ENCODE results near the gene CELSR2. TPM values are rescaled to one million over a fixed set of nuclear protein-coding genes. Genes with fewer than 3 reads are reported as not detected.

The CELSR2 gene
- total and polyA plus RNA-seq, 4 donors, result 0.38 to 4.2 (median 1.8) TPM

DNA sequence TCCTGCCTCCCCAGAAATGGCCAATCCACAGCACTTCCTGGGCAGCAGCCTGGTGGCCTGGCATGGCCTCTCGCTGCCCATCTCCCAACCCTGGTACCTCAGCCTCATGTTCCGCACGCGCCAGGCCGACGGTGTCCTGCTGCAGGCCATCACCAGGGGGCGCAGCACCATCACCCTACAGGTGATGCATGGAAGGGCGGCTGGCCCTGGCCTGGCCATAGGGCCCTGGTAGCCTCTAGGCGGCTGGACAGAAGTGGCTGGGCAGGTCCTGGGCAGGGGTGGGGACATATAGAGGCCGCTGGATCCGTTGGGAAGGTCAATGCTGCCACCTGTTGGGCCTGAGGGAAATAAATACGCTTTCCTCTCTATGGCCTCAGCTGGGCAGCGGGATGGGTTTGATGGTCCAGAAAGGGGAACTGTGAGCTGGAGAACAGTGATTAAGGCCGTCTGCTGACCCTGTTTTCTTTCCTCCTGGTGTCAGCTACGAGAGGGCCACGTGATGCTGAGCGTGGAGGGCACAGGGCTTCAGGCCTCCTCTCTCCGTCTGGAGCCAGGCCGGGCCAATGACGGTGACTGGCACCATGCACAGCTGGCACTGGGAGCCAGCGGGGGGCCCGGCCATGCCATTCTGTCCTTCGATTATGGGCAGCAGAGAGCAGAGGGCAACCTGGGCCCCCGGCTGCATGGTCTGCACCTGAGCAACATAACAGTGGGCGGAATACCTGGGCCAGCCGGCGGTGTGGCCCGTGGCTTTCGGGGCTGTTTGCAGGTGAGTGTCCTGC lies 14.4 kb downstream of the CELSR2 start:
- peak; percentile 86 for ATAC-seq (ENCODE audit: low FRiP score)
- no peaks in the 10 kb centered on the region for H3K4me1 ChIP-seq (ENCODE audit: control insufficient read depth in 1 of 2, insufficient read depth in 2 of 2, low read length in 2 of 2)
- H3K9me3 ChIP-seq (ENCODE audit: control insufficient read depth, low read length), result no peaks in the 10 kb centered on the region
- intact Hi-C loops (cut with DNase I), result loop anchor here in 1 of 2 donors (5.0 kb wide), 1 partner anchor 269 kb away; no protein-coding TSS in a partner anchor
- H3K36me3 ChIP-seq (ENCODE audit: control insufficient read depth in 1 of 2, insufficient read depth in 2 of 2, low read length in 1 of 2), result no peaks in the 10 kb centered on the region
- H3K27me3 ChIP-seq (ENCODE audit: control insufficient read depth in 1 of 2, insufficient read depth in 2 of 2, low read length in 1 of 2), result no peaks in the 10 kb centered on the region
- WGBS, 2 donors, result 57 to 61% methylated on average over 28 to 29 of the region's 29 CpGs
- DNase-seq, result peak; percentile 87 to 94
- no peak overlapping the region for H3K4me3 ChIP-seq (ENCODE audit: low read length in 2 of 2)
- H3K27ac ChIP-seq (ENCODE audit: low read depth in 1 of 2, low read length in 2 of 2), result no peak overlapping the region

DNA sequence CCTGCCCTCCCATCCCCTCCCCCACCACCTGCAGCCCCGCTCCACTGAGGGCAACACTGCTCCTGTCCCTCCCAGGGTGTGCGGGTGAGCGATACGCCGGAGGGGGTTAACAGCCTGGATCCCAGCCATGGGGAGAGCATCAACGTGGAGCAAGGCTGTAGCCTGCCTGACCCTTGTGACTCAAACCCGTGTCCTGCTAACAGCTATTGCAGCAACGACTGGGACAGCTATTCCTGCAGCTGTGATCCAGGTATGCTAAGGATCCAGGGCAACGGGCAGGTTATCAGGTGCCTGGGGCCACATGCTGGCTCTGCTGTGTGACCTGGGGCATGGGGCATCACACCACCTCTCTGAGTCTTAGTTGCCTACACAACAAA lies 15.0 kb downstream of the CELSR2 start:
- no peaks in the 10 kb centered on the region for H3K9me3 ChIP-seq (ENCODE audit: control insufficient read depth, low read length)
- H3K27me3 ChIP-seq (ENCODE audit: control insufficient read depth in 1 of 2, insufficient read depth in 2 of 2, low read length in 1 of 2), result no peaks in the 10 kb centered on the region
- intact Hi-C loops (cut with DNase I), result loop anchor here in 1 of 2 donors (5.0 kb wide), 1 partner anchor 268 kb away; no protein-coding TSS in a partner anchor
- no peak for ATAC-seq (ENCODE audit: low FRiP score)
- H3K36me3 ChIP-seq (ENCODE audit: control insufficient read depth in 1 of 2, insufficient read depth in 2 of 2, low read length in 1 of 2), result no peaks in the 10 kb centered on the region
- no peak overlapping the region for H3K4me3 ChIP-seq (ENCODE audit: low read length in 2 of 2)
- WGBS, 2 donors, result 75 to 79% methylated on average over 9 of the region's 9 CpGs
- H3K27ac ChIP-seq (ENCODE audit: low read depth in 1 of 2, low read length in 2 of 2), result no peak overlapping the region
- DNase-seq, result no peak
- H3K4me1 ChIP-seq (ENCODE audit: control insufficient read depth in 1 of 2, insufficient read depth in 2 of 2, low read length in 2 of 2), result no peaks in the 10 kb centered on the region

DNA sequence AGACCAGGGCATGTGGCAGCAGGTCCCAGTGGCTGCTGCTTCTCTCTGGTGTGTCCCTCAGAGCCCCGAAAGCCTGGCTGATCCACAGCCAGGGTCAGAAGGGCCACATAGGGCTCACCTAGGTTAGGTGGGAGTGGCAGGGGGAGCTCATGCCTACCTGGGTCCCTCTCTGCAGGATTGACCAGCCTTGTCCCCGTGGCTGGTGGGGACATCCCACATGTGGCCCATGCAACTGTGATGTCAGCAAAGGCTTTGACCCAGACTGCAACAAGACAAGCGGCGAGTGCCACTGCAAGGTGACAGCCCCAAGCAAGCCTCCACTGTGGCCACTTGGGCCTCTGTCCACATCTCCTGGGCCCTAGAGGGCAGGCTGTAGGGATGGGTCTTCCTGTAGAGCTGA lies 15.7 kb downstream of the CELSR2 start:
- DNase-seq, result no peak
- H3K27me3 ChIP-seq (ENCODE audit: control insufficient read depth in 1 of 2, insufficient read depth in 2 of 2, low read length in 1 of 2), result no peaks in the 10 kb centered on the region
- no peaks in the 10 kb centered on the region for H3K9me3 ChIP-seq (ENCODE audit: control insufficient read depth, low read length)
- 93 to 96% methylated on average over 4 of the region's 4 CpGs for WGBS, 2 donors
- ATAC-seq (ENCODE audit: low FRiP score), result no peak
- no peak overlapping the region for H3K4me3 ChIP-seq (ENCODE audit: low read length in 2 of 2)
- no peak overlapping the region for H3K27ac ChIP-seq (ENCODE audit: low read depth in 1 of 2, low read length in 2 of 2)
- no peaks in the 10 kb centered on the region for H3K36me3 ChIP-seq (ENCODE audit: control insufficient read depth in 1 of 2, insufficient read depth in 2 of 2, low read length in 1 of 2)
- intact Hi-C loops (cut with DNase I), result no loop called here
- no peaks in the 10 kb centered on the region for H3K4me1 ChIP-seq (ENCODE audit: control insufficient read depth in 1 of 2, insufficient read depth in 2 of 2, low read length in 2 of 2)

DNA sequence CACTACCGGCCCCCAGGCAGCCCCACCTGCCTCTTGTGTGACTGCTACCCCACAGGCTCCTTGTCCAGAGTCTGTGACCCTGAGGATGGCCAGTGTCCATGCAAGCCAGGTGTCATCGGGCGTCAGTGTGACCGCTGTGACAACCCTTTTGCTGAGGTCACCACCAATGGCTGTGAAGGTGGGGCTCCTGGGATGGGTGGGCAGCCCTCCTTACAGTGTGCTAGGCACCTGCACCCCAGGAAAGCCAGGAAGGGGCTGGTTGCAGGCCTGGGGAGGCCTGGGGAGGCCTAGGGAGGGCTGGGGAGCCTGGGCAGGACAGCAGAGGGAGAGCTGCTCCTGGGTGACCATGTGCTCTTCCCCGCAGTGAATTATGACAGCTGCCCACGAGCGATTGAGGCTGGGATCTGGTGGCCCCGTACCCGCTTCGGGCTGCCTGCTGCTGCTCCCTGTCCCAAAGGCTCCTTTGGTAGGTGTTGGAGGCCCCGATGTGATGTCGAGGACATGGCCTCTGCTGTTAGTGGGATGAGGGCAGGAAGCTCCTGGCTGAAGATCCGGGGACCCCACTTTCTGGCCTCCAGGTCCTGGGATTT lies 16.5 kb downstream of the CELSR2 start:
- H3K4me1 ChIP-seq (ENCODE audit: control insufficient read depth in 1 of 2, insufficient read depth in 2 of 2, low read length in 2 of 2), result no peaks in the 10 kb centered on the region
- no peak overlapping the region for H3K4me3 ChIP-seq (ENCODE audit: low read length in 2 of 2)
- DNase-seq, result peak in 1 of 2 donors; percentile 41
- no peaks in the 10 kb centered on the region for H3K36me3 ChIP-seq (ENCODE audit: control insufficient read depth in 1 of 2, insufficient read depth in 2 of 2, low read length in 1 of 2)
- H3K27me3 ChIP-seq (ENCODE audit: control insufficient read depth in 1 of 2, insufficient read depth in 2 of 2, low read length in 1 of 2), result no peaks in the 10 kb centered on the region
- 92 to 93% methylated on average over 13 of the region's 13 CpGs for WGBS, 2 donors
- ATAC-seq (ENCODE audit: low FRiP score), result no peak
- intact Hi-C loops (cut with DNase I), result no loop called here
- H3K9me3 ChIP-seq (ENCODE audit: control insufficient read depth, low read length), result no peaks in the 10 kb centered on the region
- no peak overlapping the region for H3K27ac ChIP-seq (ENCODE audit: low read depth in 1 of 2, low read length in 2 of 2)

DNA sequence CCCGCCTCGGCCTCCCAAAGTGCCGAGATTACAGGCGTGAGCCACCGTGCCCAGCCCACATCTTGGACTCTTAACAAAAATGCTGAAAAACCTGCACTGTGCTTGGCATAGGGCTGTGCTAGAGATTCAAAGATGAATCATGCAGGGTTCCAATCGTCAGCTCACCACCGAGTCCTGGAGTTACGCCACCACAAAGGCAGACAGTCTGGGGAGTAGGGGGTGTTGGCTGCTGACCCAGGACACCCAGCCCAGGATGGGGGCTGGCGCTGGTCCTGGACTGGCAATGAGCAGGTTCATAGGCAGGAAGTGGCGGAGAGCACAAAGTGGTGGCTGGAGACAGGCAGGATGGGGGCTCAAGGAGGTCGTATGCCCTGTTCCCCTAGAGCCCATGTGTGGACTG lies 17.6 kb downstream of the CELSR2 start:
- Histone ChIP-seq H3K4me3 (ENCODE audit: low read length in 2 of 2) (no peak overlapping the region), H3K9me3 (ENCODE audit: control insufficient read depth, low read length) (no peaks in the 10 kb centered on the region), H3K36me3 (ENCODE audit: control insufficient read depth in 1 of 2, insufficient read depth in 2 of 2, low read length in 1 of 2) (no peaks in the 10 kb centered on the region), H3K27ac (ENCODE audit: low read depth in 1 of 2, low read length in 2 of 2) (no peak overlapping the region), H3K27me3 (ENCODE audit: control insufficient read depth in 1 of 2, insufficient read depth in 2 of 2, low read length in 1 of 2) (no peaks in the 10 kb centered on the region), H3K4me1 (ENCODE audit: control insufficient read depth in 1 of 2, insufficient read depth in 2 of 2, low read length in 2 of 2) (no peaks in the 10 kb centered on the region)
- DNase-seq (peak in 1 of 2 donors; percentile 26), ATAC-seq (ENCODE audit: low FRiP score) (no peak)
- WGBS, 2 donors, result 64 to 68% methylated on average over 10 to 11 of the region's 11 CpGs
- intact Hi-C loops (cut with DNase I), result no loop called here

DNA sequence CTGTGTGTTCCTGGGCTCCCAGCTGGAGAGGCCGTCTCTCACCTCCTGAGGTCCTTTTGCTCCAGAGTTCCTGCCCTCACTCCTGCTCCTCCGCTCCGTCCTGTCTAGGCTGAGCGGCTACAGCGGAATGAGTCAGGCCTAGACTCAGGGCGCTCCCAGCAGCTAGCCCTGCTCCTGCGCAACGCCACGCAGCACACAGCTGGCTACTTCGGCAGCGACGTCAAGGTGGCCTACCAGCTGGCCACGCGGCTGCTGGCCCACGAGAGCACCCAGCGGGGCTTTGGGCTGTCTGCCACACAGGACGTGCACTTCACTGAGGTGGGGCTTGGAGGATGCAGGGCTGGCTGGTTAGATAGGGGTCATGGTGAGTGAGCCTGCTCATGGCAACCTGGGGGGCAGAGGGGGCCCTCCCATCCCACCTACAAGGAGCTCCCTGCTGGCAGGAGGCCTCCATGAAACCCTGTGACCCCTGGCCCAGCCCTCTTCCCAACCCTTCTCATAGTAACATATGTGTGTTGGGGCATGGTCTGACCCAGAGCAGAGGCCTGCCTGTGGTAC lies 18.5 kb downstream of the CELSR2 start:
- WGBS, 2 donors, result 88 to 90% methylated on average over 17 of the region's 17 CpGs
- Histone ChIP-seq H3K9me3 (ENCODE audit: control insufficient read depth, low read length) (no peaks in the 10 kb centered on the region), H3K4me3 (ENCODE audit: low read length in 2 of 2) (no peak overlapping the region), H3K27me3 (ENCODE audit: control insufficient read depth in 1 of 2, insufficient read depth in 2 of 2, low read length in 1 of 2) (no peaks in the 10 kb centered on the region), H3K27ac (ENCODE audit: low read depth in 1 of 2, low read length in 2 of 2) (no peak overlapping the region), H3K4me1 (ENCODE audit: control insufficient read depth in 1 of 2, insufficient read depth in 2 of 2, low read length in 2 of 2) (no peaks in the 10 kb centered on the region), H3K36me3 (ENCODE audit: control insufficient read depth in 1 of 2, insufficient read depth in 2 of 2, low read length in 1 of 2) (no peaks in the 10 kb centered on the region)
- DNase-seq, result peak in 1 of 2 donors; percentile 70
- no peak for ATAC-seq (ENCODE audit: low FRiP score)
- intact Hi-C loops (cut with DNase I), result no loop called here

DNA sequence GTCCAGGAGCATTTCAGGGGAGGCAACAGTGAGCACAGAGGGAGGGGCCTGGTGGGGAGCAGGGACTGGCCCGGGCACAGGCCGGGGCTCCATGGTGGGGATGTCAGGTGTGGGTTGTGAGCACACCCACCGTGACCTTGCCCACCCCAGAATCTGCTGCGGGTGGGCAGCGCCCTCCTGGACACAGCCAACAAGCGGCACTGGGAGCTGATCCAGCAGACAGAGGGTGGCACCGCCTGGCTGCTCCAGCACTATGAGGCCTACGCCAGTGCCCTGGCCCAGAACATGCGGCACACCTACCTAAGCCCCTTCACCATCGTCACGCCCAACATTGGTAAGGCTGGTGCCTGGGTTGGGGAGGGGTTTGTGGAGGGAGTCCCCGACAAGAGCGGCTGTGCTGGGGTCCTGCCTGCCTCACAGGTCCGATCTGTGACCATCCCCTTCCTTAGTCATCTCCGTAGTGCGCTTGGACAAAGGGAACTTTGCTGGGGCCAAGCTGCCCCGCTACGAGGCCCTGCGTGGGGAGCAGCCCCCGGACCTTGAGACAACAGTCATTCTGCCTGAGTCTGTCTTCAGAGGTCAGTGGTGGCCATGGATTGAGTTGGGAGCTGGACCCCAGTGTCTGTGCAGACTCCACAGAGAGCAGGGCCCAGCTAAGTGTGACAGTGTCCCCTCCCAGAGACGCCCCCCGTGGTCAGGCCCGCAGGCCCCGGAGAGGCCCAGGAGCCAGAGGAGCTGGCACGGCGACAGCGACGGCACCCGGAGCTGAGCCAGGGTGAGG lies 19.3 kb downstream of the CELSR2 start:
- Histone ChIP-seq H3K4me1 (ENCODE audit: control insufficient read depth in 1 of 2, insufficient read depth in 2 of 2, low read length in 2 of 2) (no peaks in the 10 kb centered on the region), H3K4me3 (ENCODE audit: low read length in 2 of 2) (no peak overlapping the region), H3K27me3 (ENCODE audit: control insufficient read depth in 1 of 2, insufficient read depth in 2 of 2, low read length in 1 of 2) (no peaks in the 10 kb centered on the region), H3K9me3 (ENCODE audit: control insufficient read depth, low read length) (no peaks in the 10 kb centered on the region), H3K36me3 (ENCODE audit: control insufficient read depth in 1 of 2, insufficient read depth in 2 of 2, low read length in 1 of 2) (no peaks in the 10 kb centered on the region), H3K27ac (ENCODE audit: low read depth in 1 of 2, low read length in 2 of 2) (no peak overlapping the region)
- ATAC-seq (ENCODE audit: low FRiP score), result no peak
- intact Hi-C loops (cut with DNase I), result no loop called here
- 89 to 92% methylated on average over 29 of the region's 29 CpGs for WGBS, 2 donors
- DNase-seq, result peak in 1 of 2 donors; percentile 74

DNA sequence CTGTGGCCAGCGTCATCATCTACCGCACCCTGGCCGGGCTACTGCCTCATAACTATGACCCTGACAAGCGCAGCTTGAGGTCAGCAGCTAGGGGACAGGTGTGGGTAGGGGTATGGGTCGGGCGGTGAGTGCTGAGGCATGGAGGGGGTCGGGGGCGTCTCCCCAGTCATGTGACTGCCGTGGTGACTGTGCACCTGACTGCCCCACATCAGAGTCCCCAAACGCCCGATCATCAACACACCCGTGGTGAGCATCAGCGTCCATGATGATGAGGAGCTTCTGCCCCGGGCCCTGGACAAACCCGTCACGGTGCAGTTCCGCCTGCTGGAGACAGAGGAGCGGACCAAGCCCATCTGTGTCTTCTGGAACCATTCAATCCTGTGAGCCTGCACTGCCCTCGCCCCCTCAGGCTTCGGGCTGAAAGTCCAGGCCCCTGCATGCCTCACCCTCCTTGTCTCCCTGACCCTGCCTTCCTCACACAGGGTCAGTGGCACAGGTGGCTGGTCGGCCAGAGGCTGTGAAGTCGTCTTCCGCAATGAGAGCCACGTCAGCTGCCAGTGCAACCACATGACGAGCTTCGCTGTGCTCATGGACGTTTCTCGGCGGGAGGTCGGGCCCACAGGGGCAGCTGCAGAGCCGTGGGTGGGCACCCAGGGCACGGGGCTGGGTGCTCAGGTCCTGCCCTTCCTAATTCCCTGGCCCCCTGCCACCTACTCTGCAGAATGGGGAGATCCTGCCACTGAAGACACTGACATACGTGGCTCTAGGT lies 20.1 kb downstream of the CELSR2 start:
- H3K4me1 ChIP-seq (ENCODE audit: control insufficient read depth in 1 of 2, insufficient read depth in 2 of 2, low read length in 2 of 2), result no peaks in the 10 kb centered on the region
- peak in 1 of 2 donors; percentile 73 for DNase-seq
- intact Hi-C loops (cut with DNase I), result no loop called here
- no peak overlapping the region for H3K27ac ChIP-seq (ENCODE audit: low read depth in 1 of 2, low read length in 2 of 2)
- ATAC-seq (ENCODE audit: low FRiP score), result no peak
- H3K27me3 ChIP-seq (ENCODE audit: control insufficient read depth in 1 of 2, insufficient read depth in 2 of 2, low read length in 1 of 2), result no peaks in the 10 kb centered on the region
- H3K36me3 ChIP-seq (ENCODE audit: control insufficient read depth in 1 of 2, insufficient read depth in 2 of 2, low read length in 1 of 2), result no peaks in the 10 kb centered on the region
- 90% methylated on average over 33 of the region's 33 CpGs for WGBS, 2 donors
- no peaks in the 10 kb centered on the region for H3K9me3 ChIP-seq (ENCODE audit: control insufficient read depth, low read length)
- H3K4me3 ChIP-seq (ENCODE audit: low read length in 2 of 2), result no peak overlapping the region

Measured in aorta (tissue), 5 donors.